CD4-positive, alpha-beta T cell treated with Interleukin-15 for 1 hour (primary cell): ENCODE data around the gene TMEM108.

ENCODE experiments used
- DNase-seq: peaks from one replicate; pipeline ENCODE4 v3.0.0-alpha.2; 2020

TMEM108 gene

GRCh38 chr3:133238015-133238414, 199.8 kb downstream of the TMEM108 start:
- no peak for DNase-seq

- DNase-seq, result no peak
Measured at GRCh38 chr3:133246119-133246518, 207.9 kb downstream of the TMEM108 start.

GRCh38 chr3:133246773-133247172, 208.6 kb downstream of the TMEM108 start:
- no peak for DNase-seq

GRCh38 chr3:133248389-133248788, 210.2 kb downstream of the TMEM108 start:
- DNase-seq, result no peak

- no peak for DNase-seq
Measured at GRCh38 chr3:133249490-133249889, 211.3 kb downstream of the TMEM108 start.

GRCh38 chr3:133254151-133254550, 216.0 kb downstream of the TMEM108 start:
- DNase-seq, result no peak

- no peak for DNase-seq
Measured at GRCh38 chr3:133254716-133255115, 216.5 kb downstream of the TMEM108 start.

- no peak for DNase-seq
Measured at GRCh38 chr3:133256787-133257483, 218.7 kb downstream of the TMEM108 start.

GRCh38 chr3:133258358-133258757, 220.2 kb downstream of the TMEM108 start:
- no peak for DNase-seq

- DNase-seq, result no peak
Measured at GRCh38 chr3:133259767-133260166, 221.6 kb downstream of the TMEM108 start.

GRCh38 chr3:133262333-133262732, 224.1 kb downstream of the TMEM108 start:
- DNase-seq, result no peak

GRCh38 chr3:133264920-133265319, 226.7 kb downstream of the TMEM108 start:
- no peak for DNase-seq

GRCh38 chr3:133268726-133269134, 230.5 kb downstream of the TMEM108 start:
- no peak for DNase-seq

GRCh38 chr3:133269393-133269792, 231.2 kb downstream of the TMEM108 start:
- no peak for DNase-seq

- no peak for DNase-seq
Measured at GRCh38 chr3:133270631-133271030, 232.4 kb downstream of the TMEM108 start.

- DNase-seq, result no peak
Measured at GRCh38 chr3:133271042-133271441, 232.9 kb downstream of the TMEM108 start.

GRCh38 chr3:133271539-133271938, 233.3 kb downstream of the TMEM108 start:
- no peak for DNase-seq

GRCh38 chr3:133273346-133273745, 235.2 kb downstream of the TMEM108 start:
- DNase-seq, result no peak

GRCh38 chr3:133274477-133274876, 236.3 kb downstream of the TMEM108 start:
- DNase-seq, result no peak

GRCh38 chr3:133276594-133276993, 238.4 kb downstream of the TMEM108 start:
- DNase-seq, result no peak

GRCh38 chr3:133277813-133278212, 239.6 kb downstream of the TMEM108 start:
- DNase-seq, result no peak

GRCh38 chr3:133278260-133279043, 240.3 kb downstream of the TMEM108 start:
- no peak for DNase-seq

GRCh38 chr3:133280586-133280985, 242.4 kb downstream of the TMEM108 start:
- no peak for DNase-seq

- DNase-seq, result no peak
Measured at GRCh38 chr3:133282236-133282635, 244.0 kb downstream of the TMEM108 start.
